Measurements from ENCODE around the gene DHRS9.

DHRS9 gene

GRCh38 chr2:169065864-169066517 is 3.4 kb upstream of the DHRS9 start:
- DNase-seq (ENCODE audit: low read depth) = no peak

- no peak for DNase-seq (ENCODE audit: low read depth)
Observed at GRCh38 chr2:169066897-169067296, 2.5 kb upstream of the DHRS9 start.

GRCh38 chr2:169069833-169070232 is 470 bp downstream of the DHRS9 start:
- DNase-seq (ENCODE audit: low read depth) = no peak

GRCh38 chr2:169071455-169071854 is 2.1 kb downstream of the DHRS9 start:
- no peak for DNase-seq (ENCODE audit: low read depth)

GRCh38 chr2:169072163-169072925 is 3.0 kb downstream of the DHRS9 start:
- no peak for DNase-seq (ENCODE audit: low read depth)

- DNase-seq (ENCODE audit: low read depth) = no peak
Observed at GRCh38 chr2:169073211-169073962, 4.0 kb downstream of the DHRS9 start.

- DNase-seq (ENCODE audit: low read depth) = no peak
Observed at GRCh38 chr2:169073963-169074751, 4.8 kb downstream of the DHRS9 start.

GRCh38 chr2:169077674-169078240 is 8.4 kb downstream of the DHRS9 start:
- DNase-seq (ENCODE audit: low read depth) = no peak

- no peak for DNase-seq (ENCODE audit: low read depth)
Observed at GRCh38 chr2:169080250-169081069, 11.1 kb downstream of the DHRS9 start.

- no peak for DNase-seq (ENCODE audit: low read depth)
Observed at GRCh38 chr2:169081551-169081950, 12.2 kb downstream of the DHRS9 start.

GRCh38 chr2:169082995-169083394 is 13.6 kb downstream of the DHRS9 start:
- no peak for DNase-seq (ENCODE audit: low read depth)

- no peak for DNase-seq (ENCODE audit: low read depth)
Observed at GRCh38 chr2:169086893-169087467, 17.6 kb downstream of the DHRS9 start.

GRCh38 chr2:169087757-169088379 is 18.5 kb downstream of the DHRS9 start:
- DNase-seq (ENCODE audit: low read depth) = no peak

- no peak for DNase-seq (ENCODE audit: low read depth)
Observed at GRCh38 chr2:169089182-169089581, 19.8 kb downstream of the DHRS9 start.

GRCh38 chr2:169090133-169090820 is 20.9 kb downstream of the DHRS9 start:
- no peak for DNase-seq (ENCODE audit: low read depth)

GRCh38 chr2:169091256-169091655 is 21.9 kb downstream of the DHRS9 start:
- no peak for DNase-seq (ENCODE audit: low read depth)

- no peak for DNase-seq (ENCODE audit: low read depth)
Observed at GRCh38 chr2:169091761-169092519, 22.6 kb downstream of the DHRS9 start.

GRCh38 chr2:169093535-169093934 is 24.2 kb downstream of the DHRS9 start:
- no peak for DNase-seq (ENCODE audit: low read depth)

GRCh38 chr2:169094676-169095075 is 25.3 kb downstream of the DHRS9 start:
- no peak for DNase-seq (ENCODE audit: low read depth)
